Lower leg skin (tissue), 3 donors: ENCODE data around the gene PDZD7.

Source experiments
- POLR2A ChIP-seq, 2 donors: fragments of 450-650 bp; IDR thresholded peaks; one replicate each; pipeline ENCODE4 v1.6.1; 2016 to 2017; ENCODE audit warnings: antibody characterized with exemption in 2 of 2, mild to moderate bottlenecking in 1 of 2, moderate library complexity in 1 of 2
- TF ChIP-seq, protein P1 (sequence below), 3 donors: fragments of 450-650 bp; IDR thresholded peaks; one replicate each; pipeline ENCODE4 v1.5.1; 2016; ENCODE audit warnings: antibody characterized with exemption in 3 of 3, mild to moderate bottlenecking in 3 of 3, moderate library complexity in 2 of 3

DNA sequence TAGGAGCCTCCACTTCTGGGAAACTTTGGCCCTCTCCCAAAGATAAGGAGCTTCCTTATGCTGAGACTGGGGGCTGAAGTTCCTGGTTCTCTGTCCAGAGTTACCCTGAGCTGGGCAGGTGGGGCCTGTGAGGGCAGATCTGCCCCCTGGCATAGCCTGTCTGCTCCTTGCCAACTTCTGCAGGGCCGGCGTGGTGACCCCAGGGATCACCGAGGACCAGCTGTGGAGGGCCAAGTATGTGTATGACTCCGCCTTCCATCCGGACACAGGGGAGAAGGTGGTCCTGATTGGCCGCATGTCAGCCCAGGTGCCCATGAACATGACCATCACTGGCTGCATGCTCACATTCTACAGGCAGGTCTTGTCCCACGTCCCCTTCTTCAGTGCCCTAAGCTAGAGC is 4.4 kb upstream of the PDZD7 start:
- TF ChIP-seq, protein P1, sequence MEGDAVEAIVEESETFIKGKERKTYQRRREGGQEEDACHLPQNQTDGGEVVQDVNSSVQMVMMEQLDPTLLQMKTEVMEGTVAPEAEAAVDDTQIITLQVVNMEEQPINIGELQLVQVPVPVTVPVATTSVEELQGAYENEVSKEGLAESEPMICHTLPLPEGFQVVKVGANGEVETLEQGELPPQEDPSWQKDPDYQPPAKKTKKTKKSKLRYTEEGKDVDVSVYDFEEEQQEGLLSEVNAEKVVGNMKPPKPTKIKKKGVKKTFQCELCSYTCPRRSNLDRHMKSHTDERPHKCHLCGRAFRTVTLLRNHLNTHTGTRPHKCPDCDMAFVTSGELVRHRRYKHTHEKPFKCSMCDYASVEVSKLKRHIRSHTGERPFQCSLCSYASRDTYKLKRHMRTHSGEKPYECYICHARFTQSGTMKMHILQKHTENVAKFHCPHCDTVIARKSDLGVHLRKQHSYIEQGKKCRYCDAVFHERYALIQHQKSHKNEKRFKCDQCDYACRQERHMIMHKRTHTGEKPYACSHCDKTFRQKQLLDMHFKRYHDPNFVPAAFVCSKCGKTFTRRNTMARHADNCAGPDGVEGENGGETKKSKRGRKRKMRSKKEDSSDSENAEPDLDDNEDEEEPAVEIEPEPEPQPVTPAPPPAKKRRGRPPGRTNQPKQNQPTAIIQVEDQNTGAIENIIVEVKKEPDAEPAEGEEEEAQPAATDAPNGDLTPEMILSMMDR (IDR thresholded peaks at IDR 0.05): no peak
- no peak for TF ChIP-seq POLR2A (IDR thresholded peaks at IDR 0.05)
